ENCODE measurements around the gene FOXO6.

DNA sequence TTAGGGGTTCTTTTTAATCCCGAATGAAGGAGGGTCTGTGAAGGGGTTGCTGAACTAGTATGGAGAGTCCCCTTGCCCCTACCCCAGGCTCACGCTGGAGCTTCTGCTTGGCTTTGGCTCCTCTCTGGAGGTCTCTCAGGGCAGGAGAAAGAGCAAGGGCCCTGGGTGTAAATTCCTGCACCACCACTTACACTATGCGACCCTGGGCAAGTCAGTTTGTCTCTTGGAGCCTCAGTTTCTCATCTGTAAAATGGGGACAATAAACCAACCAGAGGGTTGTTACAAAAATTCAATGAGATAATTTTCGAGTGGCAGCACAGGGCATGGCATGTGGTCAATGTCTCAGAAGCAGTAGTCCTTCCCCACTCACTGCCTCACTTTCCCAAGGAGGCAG, 11.4 kb downstream of the FOXO6 start:
- TF ChIP-seq POLR2A (IDR thresholded peaks at IDR 0.05) (no peak), CTCF (IDR thresholded peaks at IDR 0.05) (no peak)

Data from right lobe of liver (tissue), 4 donors.